HUES64 (cell line): Measurements from ENCODE around the gene TTYH1.
A peak's percentile ranks its signal among the peaks of the same experiment; 100 is the strongest.
"Not testable (repeated sequence)": the region's sequence is repeated elsewhere in the genome, so short reads cannot be mapped to it uniquely, and the experiment has no call there.

Source experiments
- H3K27ac ChIP-seq: 2 replicates; pipeline ENCODE4 v1.7.0; 2013; ENCODE audit warnings: low read depth, low read length, inconsistent platforms
- H3K27me3 ChIP-seq: 2 replicates; pipeline ENCODE4 v1.6.1; 2013; ENCODE audit warnings: mild to moderate bottlenecking, low read length; ENCODE audit not compliant: insufficient read depth
- H3K36me3 ChIP-seq: 2 replicates; pipeline ENCODE4 v1.6.1; 2013; ENCODE audit warnings: mild to moderate bottlenecking, low read length; ENCODE audit not compliant: insufficient read depth
- H3K4me1 ChIP-seq: 2 replicates; pipeline ENCODE4 v1.6.1; 2013; ENCODE audit warnings: mild to moderate bottlenecking, low read length, moderate library complexity; ENCODE audit not compliant: insufficient read depth
- H3K4me3 ChIP-seq: 2 replicates; pipeline ENCODE4 v1.5.1; 2013; ENCODE audit warnings: mild to moderate bottlenecking, low read length, moderate library complexity
- H3K9ac ChIP-seq: 2 replicates; pipeline ENCODE4 v1.6.1; 2013; ENCODE audit warnings: mild to moderate bottlenecking, low read depth, low read length
- H3K9me3 ChIP-seq: 2 replicates; pipeline ENCODE4 v1.6.1; 2013; ENCODE audit warnings: low read depth, low read length; ENCODE audit not compliant: insufficient read depth
- WGBS: fragments of 150-250, 120-280 bp; methylation state at CpG from one replicate; pipeline ENCODE4 v1.1.7; 2013; ENCODE audit warnings: missing lambda C conversion rate; 5-methylcytosine and 5-hydroxymethylcytosine counted together

The TTYH1 gene

DNA sequence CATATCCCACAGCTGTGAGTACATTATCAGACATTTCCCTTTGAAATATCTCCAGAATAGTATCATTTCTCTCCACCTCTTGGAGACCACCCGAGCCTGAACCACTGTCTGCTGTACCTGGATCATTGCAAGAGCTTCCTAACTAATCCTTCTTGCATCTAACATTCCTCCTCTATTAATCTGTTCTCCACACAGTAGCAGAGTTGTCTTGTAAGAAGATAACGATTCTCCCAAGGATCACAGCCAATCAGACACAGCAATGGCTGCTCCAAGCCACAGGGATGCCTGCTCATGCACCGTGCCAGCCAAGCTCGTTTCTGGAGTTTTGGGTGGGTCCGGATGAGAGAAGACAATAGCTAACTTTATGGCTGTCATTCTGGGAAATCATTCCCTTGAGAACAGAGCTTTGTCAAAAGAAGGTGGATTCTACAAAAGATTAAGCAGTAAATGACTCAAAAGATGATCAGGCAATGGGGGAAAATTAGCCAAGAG is 36.0 kb upstream of the TTYH1 start:
- H3K27ac ChIP-seq: no peak overlapping the region
- H3K4me1 ChIP-seq: no peaks in the 10 kb centered on the region
- 0 out of 2 replicates have a peak, but pooled peaks cover 3% of the 10 kb centered on the region for H3K27me3 ChIP-seq
- no peak overlapping the region for H3K9ac ChIP-seq
- no peak overlapping the region for H3K4me3 ChIP-seq
- H3K36me3 ChIP-seq: no peaks in the 10 kb centered on the region
- H3K9me3 ChIP-seq: no peaks in the 10 kb centered on the region
- 76% methylated on average over 5 of the region's 5 CpGs for WGBS

DNA sequence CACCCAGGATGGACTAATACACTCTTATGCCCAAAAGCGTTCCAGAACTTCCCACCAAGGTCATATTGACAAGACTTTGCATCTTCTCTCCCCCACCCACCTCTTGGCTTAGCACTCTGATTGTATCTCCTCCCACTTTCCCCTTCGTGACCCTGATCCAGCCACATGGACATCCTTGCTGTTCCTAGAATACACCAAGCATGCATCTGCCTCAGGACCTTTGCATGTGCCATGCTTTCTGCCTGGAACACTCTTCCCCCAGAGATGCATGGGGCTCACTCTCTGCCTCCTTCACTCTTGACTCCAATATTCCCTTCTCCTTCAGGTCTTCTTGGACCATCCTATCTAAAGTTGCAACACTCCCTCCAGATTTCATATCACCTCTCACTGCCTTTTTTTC is 34.4 kb upstream of the TTYH1 start:
- Histone ChIP-seq H3K4me3 (no peak overlapping the region), H3K9ac (no peak overlapping the region), H3K36me3 (no peaks in the 10 kb centered on the region), H3K27me3 (0 out of 2 replicates have a peak, but pooled peaks cover 3% of the 10 kb centered on the region), H3K9me3 (no peaks in the 10 kb centered on the region), H3K27ac (no peak overlapping the region), H3K4me1 (no peaks in the 10 kb centered on the region)
- 79% methylated on average over 2 of the region's 2 CpGs for WGBS

DNA sequence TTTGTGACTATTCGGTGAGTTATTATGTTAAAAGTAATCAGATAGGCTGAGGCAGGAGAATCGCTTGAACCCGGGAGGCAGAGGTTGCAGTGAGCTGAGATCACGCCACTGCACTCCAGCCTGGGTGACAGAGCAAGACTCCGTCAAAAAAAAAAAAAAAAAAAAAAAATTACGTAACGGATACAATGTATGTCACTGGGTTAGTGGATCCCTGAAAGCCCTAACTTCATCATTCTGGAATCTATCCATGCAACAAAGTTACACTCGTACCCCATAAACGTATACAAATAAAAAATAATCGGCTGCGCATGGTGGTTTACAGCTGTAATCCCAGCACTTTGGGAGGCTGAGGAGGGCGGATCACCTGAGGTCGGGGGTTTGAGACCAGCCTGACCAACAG is 33.2 kb upstream of the TTYH1 start:
- H3K4me1 ChIP-seq, H3K27ac ChIP-seq, H3K9ac ChIP-seq, H3K4me3 ChIP-seq, H3K27me3 ChIP-seq, H3K36me3 ChIP-seq, H3K9me3 ChIP-seq: not testable (repeated sequence)
- whole genome bisulfite sequencing: 87% methylated on average over 11 of the region's 13 CpGs

DNA sequence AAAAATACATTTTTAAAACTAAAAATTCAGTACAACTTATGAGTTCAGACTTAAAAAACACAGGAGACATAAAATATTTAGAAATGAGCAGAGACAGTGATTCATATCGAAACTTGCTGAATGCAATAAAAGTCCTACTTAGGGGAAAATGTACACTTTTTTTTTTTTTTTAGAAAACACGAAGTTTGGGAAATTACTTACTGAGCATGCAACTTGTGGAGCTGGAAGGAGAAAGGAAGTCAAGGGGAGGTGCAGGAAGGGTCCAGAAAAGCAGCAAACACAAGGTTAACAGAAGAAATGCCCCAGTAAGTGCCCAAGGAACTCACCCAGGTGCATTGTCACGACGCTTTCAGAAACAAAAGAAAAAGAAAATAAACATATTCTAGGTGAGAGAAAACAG is 31.9 kb upstream of the TTYH1 start:
- no peak overlapping the region for H3K9ac ChIP-seq

DNA sequence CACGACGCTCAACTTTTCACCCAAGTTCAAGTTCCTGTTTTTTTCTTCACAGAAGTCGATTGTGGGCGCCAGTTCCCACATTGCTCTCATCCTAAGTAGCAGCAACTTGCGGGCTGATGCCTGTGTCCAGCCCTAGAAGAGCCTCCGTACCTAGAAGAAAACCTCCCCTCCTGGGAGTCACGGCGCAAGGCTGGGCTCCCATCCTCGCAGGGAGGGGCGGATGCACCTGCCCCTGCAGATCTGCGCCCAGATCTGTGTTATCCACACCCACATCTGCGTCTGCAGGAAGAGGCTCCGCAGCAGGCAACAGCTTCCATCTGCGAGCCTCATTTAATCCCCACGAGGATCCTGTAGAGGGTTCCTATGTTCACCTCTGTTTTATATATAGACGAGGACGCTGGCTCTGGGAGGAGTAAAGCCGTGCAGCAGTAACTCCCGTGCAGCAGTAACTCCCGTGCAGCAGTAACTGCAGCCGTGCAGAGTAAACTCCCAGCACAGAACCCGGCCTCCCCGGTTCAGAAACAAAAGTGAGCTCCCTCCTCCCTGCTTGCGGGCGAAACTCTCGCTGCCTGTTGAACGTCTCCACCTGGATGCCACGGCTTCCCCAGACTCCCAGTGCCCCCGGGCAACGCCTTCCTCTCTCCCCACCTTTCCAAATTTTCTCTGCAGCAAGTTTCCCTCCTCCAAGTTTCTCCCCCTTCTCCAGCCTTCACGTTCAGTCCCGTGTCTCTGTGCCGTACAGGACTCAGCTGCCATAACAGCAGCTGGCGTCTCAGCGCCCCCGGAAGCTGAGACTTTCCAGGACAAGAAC is 27.1 kb upstream of the TTYH1 start:
- 20% methylated on average over 36 of the region's 36 CpGs for WGBS
- Histone ChIP-seq H3K36me3 (no peaks in the 10 kb centered on the region), H3K9ac (no peak overlapping the region), H3K9me3 (no peaks in the 10 kb centered on the region), H3K27me3 (peaks cover 23% of the 10 kb centered on the region), H3K27ac (no peak overlapping the region), H3K4me1 (peaks cover 6% of the 10 kb centered on the region), H3K4me3 (peak overlapping the region; percentile 46)

More for the DNA sequence above, 31.9 kb upstream of the TTYH1 start:
- 88% methylated on average over 2 of the region's 4 CpGs for WGBS
- peaks cover 15% of the 10 kb centered on the region for H3K27me3 ChIP-seq
- no peak overlapping the region for H3K27ac ChIP-seq
- H3K4me1 ChIP-seq: no peaks in the 10 kb centered on the region
- H3K9me3 ChIP-seq: no peaks in the 10 kb centered on the region
- H3K36me3 ChIP-seq: no peaks in the 10 kb centered on the region
- no peak overlapping the region for H3K4me3 ChIP-seq

DNA sequence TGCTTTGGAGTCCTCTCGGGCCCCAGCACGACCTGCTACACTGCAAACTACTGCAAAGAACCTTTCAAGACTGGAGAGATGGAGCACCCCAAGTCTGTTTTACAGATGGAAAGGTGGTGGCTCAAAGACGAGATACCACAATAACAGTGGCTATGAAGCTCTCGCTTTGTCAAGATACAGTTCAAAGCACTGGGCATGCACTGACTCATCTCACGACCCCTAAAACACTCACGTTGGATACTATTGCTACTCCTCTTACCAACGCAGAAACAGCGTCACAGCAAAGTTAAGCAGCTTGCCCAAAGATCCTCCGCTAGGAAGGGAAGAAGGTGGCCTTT is 26.5 kb upstream of the TTYH1 start:
- Histone ChIP-seq H3K27ac (no peak overlapping the region), H3K36me3 (no peaks in the 10 kb centered on the region), H3K4me3 (peak overlapping the region; percentile 46), H3K9me3 (no peaks in the 10 kb centered on the region), H3K4me1 (peaks cover 6% of the 10 kb centered on the region), H3K9ac (no peak overlapping the region), H3K27me3 (peaks cover 23% of the 10 kb centered on the region)
- 59% methylated on average over 9 of the region's 9 CpGs for WGBS

DNA sequence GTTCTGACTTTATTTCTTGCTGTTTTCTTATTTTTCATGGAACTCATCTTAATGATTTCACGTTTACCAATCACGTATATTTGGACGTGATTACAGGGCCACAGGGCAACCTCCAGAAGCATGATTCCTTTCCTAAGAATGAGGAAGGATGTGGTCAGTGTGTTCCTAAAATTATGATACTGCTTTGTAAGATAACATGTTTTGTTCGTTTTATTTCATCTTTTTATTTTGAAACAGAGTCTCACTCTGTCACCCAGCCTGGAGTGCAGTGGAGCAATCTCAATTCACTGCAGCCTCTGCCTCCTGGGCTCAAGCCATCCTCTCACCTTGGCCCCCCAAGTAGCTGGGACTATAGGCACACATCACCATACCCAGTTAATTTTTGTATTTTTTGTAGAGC is 25.7 kb upstream of the TTYH1 start:
- H3K4me3 ChIP-seq: no peak overlapping the region
- 93% methylated on average over 4 of the region's 4 CpGs for WGBS
- H3K27ac ChIP-seq: no peak overlapping the region
- no peak overlapping the region for H3K9ac ChIP-seq
- no peaks in the 10 kb centered on the region for H3K36me3 ChIP-seq
- no peaks in the 10 kb centered on the region for H3K9me3 ChIP-seq
- H3K27me3 ChIP-seq: peaks cover 23% of the 10 kb centered on the region
- H3K4me1 ChIP-seq: peaks cover 6% of the 10 kb centered on the region

DNA sequence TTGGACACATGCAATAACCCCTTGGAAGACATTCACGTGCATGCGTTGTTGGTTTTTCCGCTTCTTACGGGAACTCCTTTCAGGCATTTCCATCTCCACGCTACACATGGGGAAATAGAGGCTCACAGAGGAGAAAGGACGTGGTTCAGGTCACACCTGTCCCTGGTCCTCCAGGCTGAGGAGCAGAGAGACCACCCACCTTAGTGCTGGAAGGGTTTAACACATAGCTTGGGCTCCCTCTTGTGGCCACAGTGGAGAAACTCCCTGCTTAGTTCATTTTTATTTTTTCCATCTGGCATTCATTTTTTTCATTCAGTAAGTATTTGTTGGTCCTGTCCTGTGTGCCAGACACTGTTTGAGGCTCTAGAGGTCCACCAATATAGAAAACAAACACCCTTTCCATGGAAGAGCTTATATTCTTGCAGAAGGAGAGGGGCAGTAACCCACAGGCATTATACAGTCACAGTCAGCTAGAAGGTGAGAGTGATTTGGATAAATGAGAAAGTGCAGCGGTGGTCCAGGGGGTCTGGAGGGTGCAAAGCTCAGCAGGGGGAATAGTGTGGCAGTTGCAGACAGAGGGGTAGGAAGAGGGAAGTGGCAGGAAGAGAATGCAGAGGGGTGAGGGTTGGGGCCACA is 24.2 kb upstream of the TTYH1 start:
- H3K9ac ChIP-seq: no peak overlapping the region
- no peak overlapping the region for H3K27ac ChIP-seq
- no peak overlapping the region for H3K4me3 ChIP-seq
- no peaks in the 10 kb centered on the region for H3K36me3 ChIP-seq
- no peaks in the 10 kb centered on the region for H3K9me3 ChIP-seq
- peaks cover 23% of the 10 kb centered on the region for H3K27me3 ChIP-seq
- peaks cover 6% of the 10 kb centered on the region for H3K4me1 ChIP-seq
- 27% methylated on average over 7 of the region's 7 CpGs for WGBS

DNA sequence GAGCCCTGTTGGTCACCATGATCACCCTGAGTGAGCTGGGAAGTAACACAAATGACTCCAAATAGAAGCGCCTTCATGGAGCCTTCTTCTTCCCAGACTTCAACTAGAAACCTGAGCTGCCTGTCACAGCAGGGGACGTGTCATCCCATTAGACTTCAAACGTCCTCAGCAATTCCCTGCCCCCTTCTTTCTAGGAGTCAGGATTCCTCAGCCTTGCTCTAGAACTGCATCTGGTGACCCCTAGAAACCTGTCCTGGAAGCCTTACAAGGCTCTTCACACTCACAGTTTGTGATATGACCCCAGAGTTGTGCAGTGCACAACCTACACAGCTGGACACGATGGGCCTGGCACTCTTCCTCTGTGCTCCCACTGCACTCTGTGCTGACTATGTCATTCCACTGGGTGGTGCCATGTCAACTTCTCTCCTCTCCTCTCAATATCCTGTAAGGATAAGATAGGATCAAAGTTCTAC is 23.6 kb upstream of the TTYH1 start:
- Histone ChIP-seq H3K9me3 (no peaks in the 10 kb centered on the region), H3K27ac (no peak overlapping the region), H3K9ac (no peak overlapping the region), H3K4me3 (no peak overlapping the region), H3K36me3 (no peaks in the 10 kb centered on the region), H3K4me1 (peaks cover 6% of the 10 kb centered on the region), H3K27me3 (peaks cover 23% of the 10 kb centered on the region)
- 8% methylated on average over 4 of the region's 4 CpGs for WGBS

DNA sequence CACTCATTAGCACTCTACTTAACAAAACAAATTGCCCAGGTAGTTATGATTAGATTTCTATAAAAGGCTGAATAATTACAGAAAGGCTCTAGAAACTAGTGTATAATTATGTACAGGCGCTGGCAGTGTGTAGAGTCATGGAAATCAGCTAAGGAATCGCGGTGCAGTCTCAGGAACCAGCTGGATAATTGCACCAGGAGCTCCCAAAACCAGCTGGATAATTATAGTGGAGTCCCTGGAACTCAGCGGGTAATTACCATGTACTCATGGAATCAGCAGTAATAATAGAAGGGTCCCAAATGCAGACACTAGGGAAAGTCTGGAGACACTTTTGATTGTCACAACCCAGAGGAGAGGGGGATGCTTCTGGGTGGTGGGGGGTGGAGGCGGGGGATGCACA is 23.2 kb upstream of the TTYH1 start:
- peaks cover 23% of the 10 kb centered on the region for H3K27me3 ChIP-seq
- no peak overlapping the region for H3K4me3 ChIP-seq
- no peaks in the 10 kb centered on the region for H3K9me3 ChIP-seq
- no peak overlapping the region for H3K9ac ChIP-seq
- H3K27ac ChIP-seq: no peak overlapping the region
- H3K4me1 ChIP-seq: peaks cover 6% of the 10 kb centered on the region
- no peaks in the 10 kb centered on the region for H3K36me3 ChIP-seq
- 87% methylated on average over 4 of the region's 5 CpGs for WGBS

DNA sequence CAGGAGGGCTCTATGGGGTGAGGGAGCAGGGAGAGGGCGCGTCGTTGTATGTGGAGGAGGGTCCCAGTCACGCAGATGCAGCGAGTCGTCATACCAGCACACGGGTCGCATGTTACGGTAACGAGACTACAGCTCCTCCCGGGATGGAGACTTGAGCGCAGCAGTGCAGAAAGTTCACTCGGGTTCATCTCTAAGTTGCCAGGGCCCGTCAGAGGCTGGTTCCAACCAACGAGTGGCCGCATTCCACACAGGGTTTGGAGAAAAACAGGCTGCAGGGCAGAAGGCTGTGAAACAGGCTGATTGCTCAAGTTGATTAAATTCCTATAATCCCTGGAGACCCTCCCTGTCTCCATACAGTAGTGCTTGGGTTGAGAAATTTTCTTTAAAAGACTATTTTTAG is 21.9 kb upstream of the TTYH1 start:
- no peak overlapping the region for H3K4me3 ChIP-seq
- H3K9me3 ChIP-seq: no peaks in the 10 kb centered on the region
- H3K27ac ChIP-seq: no peak overlapping the region
- H3K4me1 ChIP-seq: peaks cover 6% of the 10 kb centered on the region
- 95% methylated on average over 16 of the region's 16 CpGs for WGBS
- H3K9ac ChIP-seq: no peak overlapping the region
- peaks cover 11% of the 10 kb centered on the region for H3K27me3 ChIP-seq
- H3K36me3 ChIP-seq: no peaks in the 10 kb centered on the region
